T-helper 17 cell (primary cell): Measurements from ENCODE around the gene OXCT1. TPM values are rescaled to one million over a fixed set of nuclear protein-coding genes. Genes with fewer than 3 reads are reported as not detected.
A peak's percentile ranks its signal among the peaks of the same experiment; 100 is the strongest.

Experiments
- ATAC-seq: fragments of 150-1000 bp; cut with Tn5 transposase; 2 replicates; pipeline ENCODE4 v1.10.0; 2021; ENCODE audit warnings: mild to moderate bottlenecking, moderate library complexity
- DNase-seq, 3 donors: peaks; one replicate each; pipeline versions ENCODE4 v3.0.0 to v3.0.0-alpha.2; 2020 to 2021
- H3K9me3 ChIP-seq: one replicate; pipeline ENCODE4 v1.7.0; 2013; ENCODE audit warnings: low read length, mild to moderate bottlenecking; ENCODE audit not compliant: control insufficient read depth, poor library complexity, severe bottlenecking
- H3K27ac Mint-ChIP-seq: one replicate; pipeline ENCODE4 v1.8.0; 2022; ENCODE audit warnings: mild to moderate bottlenecking, moderate library complexity, mixed read lengths
- H3K27me3 Mint-ChIP-seq: one replicate; pipeline ENCODE4 v1.8.0; 2022; ENCODE audit warnings: mixed read lengths
- H3K36me3 Mint-ChIP-seq: one replicate; pipeline ENCODE4 v1.8.0; 2022; ENCODE audit warnings: low read depth, mixed read lengths
- H3K4me1 Mint-ChIP-seq: one replicate; pipeline ENCODE4 v1.8.0; 2022; ENCODE audit warnings: mild to moderate bottlenecking, mixed read lengths
- H3K4me3 Mint-ChIP-seq: one replicate; pipeline ENCODE4 v1.8.0; 2022; ENCODE audit warnings: mild to moderate bottlenecking, moderate library complexity, mixed read lengths
- total RNA-seq, 4 donors: library from RNA in 2 of 4; stranded (reverse) in 2 of 4; gene quantifications; one replicate each; pipeline ENCODE4 v1.2.3 and lab custom pipeline; 2022 to 2026

The OXCT1 gene
- total RNA-seq, 2 donors from 2014 or later = 24.4 to 26.5 TPM

DNA sequence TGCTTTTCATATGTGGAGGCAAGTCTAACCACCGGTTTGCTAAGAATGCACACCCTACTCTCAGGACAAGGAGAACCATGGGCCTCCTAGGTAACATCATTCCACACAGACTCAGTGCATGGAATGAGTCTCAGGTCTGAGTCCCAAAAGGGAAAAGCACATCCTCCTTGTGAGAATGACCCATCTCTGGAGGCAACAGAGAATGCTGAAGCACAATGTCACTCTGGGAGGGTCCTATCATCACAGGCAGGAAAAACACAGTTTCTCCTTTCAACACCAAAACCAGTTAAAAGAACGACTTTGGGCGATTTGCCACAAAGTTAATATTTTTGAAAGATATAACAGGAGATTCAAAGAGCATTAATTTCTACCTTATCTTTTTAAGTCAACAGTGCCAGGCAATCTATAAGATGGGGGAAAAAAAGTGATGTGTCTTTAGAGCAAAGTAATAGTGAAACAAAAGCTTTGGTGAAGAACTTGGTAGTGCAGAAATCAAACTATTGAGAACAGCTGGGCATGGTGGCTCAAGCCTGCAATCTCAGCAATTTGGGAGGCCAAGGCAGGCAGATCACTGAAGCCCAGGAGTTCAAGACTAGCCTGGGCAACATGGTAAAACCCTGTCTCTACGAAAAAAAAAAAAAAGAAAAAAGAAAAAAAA lies 97.3 kb downstream of the OXCT1 start:
- no peak for ATAC-seq
- Mint-ChIP-seq H3K4me1 (peaks cover 19% of the 10 kb centered on the region), H3K4me3 (no peak overlapping the region), H3K36me3 (peaks cover 11% of the 10 kb centered on the region), H3K27me3 (no peaks in the 10 kb centered on the region), H3K27ac (no peak overlapping the region)
- H3K9me3 ChIP-seq = no peaks in the 10 kb centered on the region
- no peak for DNase-seq

DNA sequence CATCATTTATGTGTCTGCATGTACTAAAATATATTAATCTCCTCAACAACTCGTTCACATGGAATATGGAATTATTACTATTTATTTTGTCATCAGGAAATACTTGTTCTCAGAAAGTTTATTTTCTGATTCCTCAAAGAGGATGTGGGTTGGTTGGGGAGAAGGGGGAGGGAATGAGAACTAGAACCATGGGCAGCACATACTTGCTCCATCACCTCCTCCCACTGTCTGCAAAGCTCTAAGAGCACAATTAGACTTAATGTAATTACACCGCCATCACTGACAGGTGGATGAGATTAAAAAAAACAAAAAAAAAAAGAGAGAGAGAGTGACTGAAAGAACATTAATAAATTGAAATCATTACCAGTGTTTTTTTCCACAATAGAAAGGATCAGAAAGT lies 98.2 kb downstream of the OXCT1 start:
- H3K27ac Mint-ChIP-seq = no peak overlapping the region
- peaks cover 11% of the 10 kb centered on the region for H3K36me3 Mint-ChIP-seq
- H3K4me1 Mint-ChIP-seq = peaks cover 23% of the 10 kb centered on the region
- no peaks in the 10 kb centered on the region for H3K9me3 ChIP-seq
- no peak overlapping the region for H3K4me3 Mint-ChIP-seq
- no peaks in the 10 kb centered on the region for H3K27me3 Mint-ChIP-seq
- ATAC-seq (no peak), DNase-seq (no peak)

DNA sequence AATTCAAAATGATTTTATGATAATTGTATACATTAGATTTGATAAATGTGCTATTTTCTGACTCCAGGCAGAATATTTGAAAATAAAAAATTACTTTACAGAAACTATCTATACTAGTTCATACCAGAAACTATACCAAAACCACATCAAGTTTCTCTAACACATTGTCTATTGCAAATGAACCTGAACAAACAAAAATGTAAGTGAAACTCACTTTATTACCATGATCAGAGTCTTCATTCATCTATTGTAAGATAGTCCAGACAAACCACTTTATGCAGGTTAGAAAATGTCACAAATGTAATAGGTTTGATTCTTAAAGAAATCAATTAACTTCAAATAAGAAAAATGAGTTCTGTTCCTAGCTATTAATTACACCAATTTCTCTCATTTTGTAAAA lies 99.4 kb downstream of the OXCT1 start:
- peaks cover 23% of the 10 kb centered on the region for H3K4me1 Mint-ChIP-seq
- no peak overlapping the region for H3K27ac Mint-ChIP-seq
- H3K36me3 Mint-ChIP-seq = peaks cover 11% of the 10 kb centered on the region
- H3K4me3 Mint-ChIP-seq = no peak overlapping the region
- H3K27me3 Mint-ChIP-seq = no peaks in the 10 kb centered on the region
- DNase-seq (no peak), ATAC-seq (no peak)
- no peaks in the 10 kb centered on the region for H3K9me3 ChIP-seq

DNA sequence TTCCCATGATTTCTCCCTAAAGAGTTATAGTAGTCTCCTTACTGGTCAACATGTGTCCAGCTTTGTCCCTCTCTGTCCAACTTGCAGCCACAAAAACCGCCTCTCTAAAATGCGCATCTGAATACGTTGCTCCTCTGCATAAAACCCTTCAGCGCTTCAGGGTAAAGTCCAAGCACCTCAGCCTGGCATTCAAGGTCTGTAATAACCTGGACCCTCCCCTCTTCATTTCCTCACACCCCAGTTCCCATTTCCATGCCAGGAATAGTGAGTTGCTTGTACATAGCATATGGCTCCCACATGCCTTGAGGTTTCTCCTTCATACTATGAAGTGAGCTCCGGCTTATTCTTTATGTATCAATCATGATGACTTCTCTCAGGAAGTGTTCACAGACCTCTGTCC lies 101.5 kb downstream of the OXCT1 start:
- DNase-seq = no peak
- Mint-ChIP-seq H3K4me3 (no peak overlapping the region), H3K36me3 (peaks cover 12% of the 10 kb centered on the region), H3K27me3 (no peaks in the 10 kb centered on the region), H3K27ac (no peak overlapping the region), H3K4me1 (peaks cover 19% of the 10 kb centered on the region)
- no peaks in the 10 kb centered on the region for H3K9me3 ChIP-seq
- no peak for ATAC-seq

DNA sequence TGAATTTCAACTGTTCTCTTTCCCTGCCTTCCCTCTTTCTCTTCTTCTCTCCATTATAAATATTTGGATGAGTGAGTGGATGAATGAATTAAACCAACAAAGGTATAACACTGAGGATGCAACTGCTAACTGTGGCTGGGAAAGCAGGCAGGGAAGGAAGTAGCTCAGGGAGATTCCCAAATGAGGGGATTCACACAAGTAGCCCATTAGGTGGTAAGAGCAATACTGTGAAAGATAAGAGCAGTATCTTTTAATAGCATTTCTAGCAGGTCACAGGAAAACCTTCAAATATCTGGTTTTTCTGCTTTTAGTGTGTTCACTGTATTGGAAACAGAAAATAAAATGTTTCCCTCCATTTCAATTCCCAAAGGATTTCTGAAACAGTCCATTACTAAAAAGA lies 105.6 kb downstream of the OXCT1 start:
- DNase-seq = no peak
- no peaks in the 10 kb centered on the region for H3K9me3 ChIP-seq
- H3K4me1 Mint-ChIP-seq = peaks cover 16% of the 10 kb centered on the region
- peak overlapping the region; percentile 44 for H3K27ac Mint-ChIP-seq
- ATAC-seq = no peak
- H3K4me3 Mint-ChIP-seq = no peak overlapping the region
- H3K36me3 Mint-ChIP-seq = peaks cover 18% of the 10 kb centered on the region
- H3K27me3 Mint-ChIP-seq = no peaks in the 10 kb centered on the region

DNA sequence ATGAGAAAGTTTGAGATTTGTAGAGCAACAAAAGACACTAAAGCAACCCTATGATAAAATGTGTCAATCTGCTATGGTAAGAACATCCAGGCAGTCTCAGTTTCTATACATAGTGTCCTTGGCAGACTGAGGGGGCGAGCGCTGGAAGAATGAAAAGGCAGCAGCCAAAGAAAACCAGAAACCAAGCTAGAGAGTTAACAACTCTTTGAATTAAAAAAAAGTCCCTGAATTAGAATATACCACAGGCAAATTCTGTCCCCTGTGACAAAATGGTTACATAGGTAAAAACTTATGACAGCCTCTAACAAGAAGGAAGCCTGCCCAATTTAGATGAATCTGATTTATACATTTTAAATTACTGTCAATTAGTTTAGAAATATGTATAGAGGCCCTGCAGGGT lies 106.7 kb downstream of the OXCT1 start:
- DNase-seq (no peak), ATAC-seq (no peak)
- Mint-ChIP-seq H3K4me3 (no peak overlapping the region), H3K27ac (peak overlapping the region; percentile 44), H3K4me1 (peaks cover 12% of the 10 kb centered on the region), H3K27me3 (no peaks in the 10 kb centered on the region), H3K36me3 (peaks cover 19% of the 10 kb centered on the region)
- H3K9me3 ChIP-seq = no peaks in the 10 kb centered on the region

DNA sequence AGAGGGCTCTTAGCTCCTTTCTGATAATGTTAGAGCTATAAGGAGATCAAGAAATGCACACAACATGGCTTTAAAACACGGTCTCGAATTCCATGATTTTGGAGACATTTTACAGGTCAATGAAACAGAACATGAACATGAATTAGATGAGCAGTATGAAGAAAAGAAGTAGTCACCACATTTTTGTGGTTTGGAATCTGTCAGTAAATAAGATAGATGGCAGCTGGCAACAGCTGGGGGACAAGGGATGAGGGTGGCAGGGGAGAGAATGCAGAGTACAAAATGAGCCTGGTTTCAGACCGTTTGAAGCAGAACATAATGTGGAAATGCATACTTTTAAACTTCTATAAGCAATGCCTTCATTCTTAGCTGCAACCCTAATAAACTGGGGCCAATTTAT lies 107.1 kb downstream of the OXCT1 start:
- H3K9me3 ChIP-seq = no peaks in the 10 kb centered on the region
- DNase-seq (no peak), ATAC-seq (no peak)
- H3K4me1 Mint-ChIP-seq = peaks cover 9% of the 10 kb centered on the region
- no peak overlapping the region for H3K4me3 Mint-ChIP-seq
- H3K27ac Mint-ChIP-seq = peak overlapping the region; percentile 44
- H3K36me3 Mint-ChIP-seq = peaks cover 19% of the 10 kb centered on the region
- H3K27me3 Mint-ChIP-seq = no peaks in the 10 kb centered on the region

DNA sequence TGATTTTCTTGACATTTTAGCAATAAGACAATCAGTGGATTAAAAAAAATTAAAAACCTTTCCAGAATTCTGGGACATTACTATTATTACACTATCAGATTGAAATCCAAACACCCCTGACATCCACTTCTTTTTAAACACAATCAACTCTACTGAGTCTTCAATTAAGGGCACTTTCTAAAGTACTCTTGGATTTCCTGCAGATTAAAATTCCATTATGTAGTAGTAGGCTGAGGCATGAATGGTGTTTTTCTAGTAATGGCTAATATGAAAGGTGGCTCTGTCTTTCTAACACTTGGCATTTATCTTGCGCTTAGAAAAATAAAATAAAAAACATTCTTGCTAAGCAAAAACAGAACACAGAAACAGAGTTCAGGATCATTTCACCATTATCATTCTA lies 107.8 kb downstream of the OXCT1 start:
- H3K9me3 ChIP-seq = no peaks in the 10 kb centered on the region
- Mint-ChIP-seq H3K4me3 (no peak overlapping the region), H3K27me3 (no peaks in the 10 kb centered on the region), H3K27ac (peak overlapping the region; percentile 44), H3K4me1 (peaks cover 5% of the 10 kb centered on the region), H3K36me3 (peaks cover 24% of the 10 kb centered on the region)
- no peak for DNase-seq
- ATAC-seq = no peak

DNA sequence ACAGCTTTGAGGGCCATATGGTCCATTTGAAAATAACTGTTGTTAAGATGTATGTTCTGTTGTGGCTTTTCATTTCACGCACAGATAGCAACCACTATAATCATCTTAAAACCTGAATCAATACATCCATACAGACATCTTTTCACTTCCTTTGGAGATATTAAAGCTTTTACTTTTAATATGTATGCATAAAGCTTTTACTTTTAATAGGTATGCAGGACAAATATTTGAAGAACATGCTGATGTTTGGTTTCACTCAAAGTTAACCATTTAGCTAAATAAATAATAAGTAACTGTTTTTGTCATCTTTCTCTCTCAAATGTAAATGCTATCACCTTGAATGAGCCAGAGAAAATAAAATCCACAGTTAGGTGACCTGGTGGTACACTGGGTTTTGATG lies 108.6 kb downstream of the OXCT1 start:
- no peak for DNase-seq
- Mint-ChIP-seq H3K27ac (no peak overlapping the region), H3K4me3 (no peak overlapping the region), H3K27me3 (no peaks in the 10 kb centered on the region), H3K36me3 (peaks cover 29% of the 10 kb centered on the region), H3K4me1 (peaks cover 9% of the 10 kb centered on the region)
- ATAC-seq = no peak
- H3K9me3 ChIP-seq = no peaks in the 10 kb centered on the region

DNA sequence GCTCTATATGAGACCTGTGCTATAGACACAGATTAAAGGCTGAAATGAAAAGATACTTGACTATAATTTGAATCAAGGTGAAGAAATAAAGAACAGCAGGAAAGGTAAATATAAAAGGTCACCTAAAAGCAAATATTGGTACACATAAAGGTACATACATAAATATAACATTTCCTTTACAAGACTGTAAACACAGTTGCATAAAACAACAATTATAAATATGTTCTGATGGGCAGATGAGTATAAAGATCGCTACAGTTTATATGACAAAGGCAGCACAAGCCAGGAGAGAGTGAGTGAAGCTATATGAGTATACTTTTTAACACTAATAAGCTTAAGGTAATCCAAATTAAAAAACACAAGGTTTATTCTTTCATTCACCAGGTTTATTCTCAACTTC lies 114.5 kb downstream of the OXCT1 start:
- ATAC-seq (no peak), DNase-seq (no peak)
- H3K27me3 Mint-ChIP-seq = no peaks in the 10 kb centered on the region
- H3K4me1 Mint-ChIP-seq = peaks cover 19% of the 10 kb centered on the region
- no peak overlapping the region for H3K27ac Mint-ChIP-seq
- H3K9me3 ChIP-seq = no peaks in the 10 kb centered on the region
- no peak overlapping the region for H3K4me3 Mint-ChIP-seq
- H3K36me3 Mint-ChIP-seq = peaks cover 26% of the 10 kb centered on the region

DNA sequence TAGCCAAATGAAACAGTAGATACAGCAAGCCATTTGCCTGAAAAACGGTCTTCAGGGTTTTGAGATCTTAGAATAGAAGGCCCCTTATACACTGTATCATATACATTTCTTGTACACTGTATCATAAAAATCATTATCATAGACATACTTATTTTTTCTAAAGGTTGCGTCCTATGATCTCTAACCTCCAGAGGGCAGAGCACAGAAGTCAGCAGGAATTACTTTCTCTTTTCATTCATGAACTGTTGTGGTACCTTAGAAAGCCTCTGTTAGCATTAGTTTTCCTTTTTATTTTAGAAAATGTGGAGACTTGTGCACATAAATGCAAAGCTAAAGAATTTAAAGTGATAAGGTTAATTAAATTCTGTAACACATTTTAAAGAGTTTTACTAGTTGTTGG lies 115.4 kb downstream of the OXCT1 start:
- H3K36me3 Mint-ChIP-seq = peaks cover 26% of the 10 kb centered on the region
- DNase-seq = no peak
- no peaks in the 10 kb centered on the region for H3K9me3 ChIP-seq
- ATAC-seq = no peak
- no peak overlapping the region for H3K4me3 Mint-ChIP-seq
- H3K27ac Mint-ChIP-seq = no peak overlapping the region
- no peaks in the 10 kb centered on the region for H3K27me3 Mint-ChIP-seq
- peaks cover 23% of the 10 kb centered on the region for H3K4me1 Mint-ChIP-seq

DNA sequence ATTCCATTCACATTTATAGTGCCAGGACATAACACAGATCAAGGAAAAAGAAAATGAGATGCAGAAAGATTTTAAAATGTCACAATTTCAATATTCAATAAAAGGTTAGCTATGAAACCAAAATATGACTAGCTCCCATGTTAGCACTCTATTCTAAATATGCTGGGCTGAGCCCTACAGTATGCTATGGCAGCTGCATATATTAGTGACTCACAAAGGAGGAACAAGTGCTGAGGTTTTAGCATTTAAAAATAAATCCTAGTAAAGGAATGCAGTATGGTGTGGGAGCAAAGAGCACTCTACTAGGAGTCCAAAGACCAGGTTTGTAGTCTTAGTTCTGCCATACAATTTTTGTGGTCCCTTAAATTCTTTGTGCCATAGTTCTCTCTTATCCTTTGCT lies 118.4 kb downstream of the OXCT1 start:
- Mint-ChIP-seq H3K4me1 (peaks cover 20% of the 10 kb centered on the region), H3K4me3 (no peak overlapping the region), H3K27ac (no peak overlapping the region), H3K36me3 (peaks cover 11% of the 10 kb centered on the region), H3K27me3 (no peaks in the 10 kb centered on the region)
- no peaks in the 10 kb centered on the region for H3K9me3 ChIP-seq
- ATAC-seq (no peak), DNase-seq (no peak)

DNA sequence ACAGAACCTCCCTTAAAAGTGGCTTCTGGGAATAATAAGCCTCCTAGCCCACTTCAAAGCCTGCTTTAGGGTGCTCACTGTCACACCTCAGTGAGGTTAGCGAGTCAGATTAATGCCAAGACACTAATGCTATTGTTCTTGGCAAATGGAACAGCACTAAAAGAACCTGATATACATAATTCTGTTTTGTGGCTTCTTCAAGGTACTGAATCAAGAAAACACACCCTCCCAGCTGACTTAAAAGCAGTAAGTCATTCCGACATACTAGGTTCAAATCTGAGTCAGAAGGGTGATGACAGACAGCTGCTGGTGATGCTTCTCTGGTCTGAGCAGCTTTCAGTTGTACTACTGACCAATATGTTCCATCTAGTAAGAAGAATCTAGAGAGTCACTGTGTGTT lies 121.6 kb downstream of the OXCT1 start:
- Mint-ChIP-seq H3K27me3 (no peaks in the 10 kb centered on the region), H3K36me3 (peaks cover 7% of the 10 kb centered on the region), H3K4me1 (peaks cover 11% of the 10 kb centered on the region), H3K4me3 (no peak overlapping the region), H3K27ac (no peak overlapping the region)
- ATAC-seq = no peak
- DNase-seq = no peak
- no peaks in the 10 kb centered on the region for H3K9me3 ChIP-seq

DNA sequence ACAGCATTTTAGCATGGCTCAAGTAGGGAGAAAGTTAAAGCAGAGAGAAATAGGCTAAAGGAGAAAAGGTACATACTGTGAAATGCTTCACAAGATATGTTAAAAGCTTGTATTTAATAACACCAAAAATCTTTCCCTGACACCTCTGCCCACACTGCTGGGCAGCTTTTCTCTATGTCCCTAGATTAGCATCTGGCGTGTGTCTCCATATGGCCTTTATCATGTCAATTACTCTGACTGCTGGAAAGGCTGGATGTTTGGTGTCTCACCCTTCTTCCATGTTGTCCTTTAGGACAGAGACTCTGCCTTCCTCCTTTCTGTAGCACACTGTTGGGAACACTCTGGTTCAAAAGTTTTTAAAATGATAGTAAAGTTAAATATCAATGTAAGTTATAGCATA lies 122.5 kb downstream of the OXCT1 start:
- Mint-ChIP-seq H3K36me3 (peaks cover 1% of the 10 kb centered on the region), H3K27me3 (no peaks in the 10 kb centered on the region), H3K27ac (no peak overlapping the region), H3K4me3 (no peak overlapping the region), H3K4me1 (peaks cover 6% of the 10 kb centered on the region)
- DNase-seq (no peak), ATAC-seq (no peak)
- no peaks in the 10 kb centered on the region for H3K9me3 ChIP-seq
